Neural cell (in vitro differentiated cells): ENCODE measurements around the gene MYO18A. TPM values are rescaled to one million over a fixed set of nuclear protein-coding genes. Genes with fewer than 3 reads are reported as not detected.

ENCODE experiments used
- H2AFZ ChIP-seq: fragments of 200-600, 300-800 bp; sonication (generic), shearing (Covaris generic); 2 replicates; pipeline ENCODE4 v1.6.0; 2014; ENCODE audit warnings: low read depth, mild to moderate bottlenecking, antibody characterized with exemption, low read length, moderate library complexity
- H3F3A ChIP-seq: fragments of 200-600 bp; shearing (Covaris generic); 2 replicates; pipeline ENCODE4 v1.6.1; 2016; ENCODE audit warnings: mild to moderate bottlenecking, moderate library complexity, mixed read lengths, antibody characterized with exemption, low read length; ENCODE audit not compliant: insufficient read depth, poor library complexity, severe bottlenecking
- H3K27ac ChIP-seq: fragments of 200-600, 300-800 bp; sonication (generic), shearing (Covaris generic); 2 replicates; pipeline ENCODE4 v1.5.1; 2014; ENCODE audit warnings: mild to moderate bottlenecking, low read length, moderate library complexity
- H3K27me3 ChIP-seq: fragments of 300-800, 200-600 bp; sonication (generic), shearing (Covaris generic); 2 replicates; pipeline ENCODE4 v1.6.0; 2014; ENCODE audit warnings: mild to moderate bottlenecking, low read depth, low read length, moderate library complexity; ENCODE audit not compliant: insufficient read depth
- H3K36me3 ChIP-seq: fragments of 300-800, 200-600 bp; sonication (generic), shearing (Covaris generic); 2 replicates; pipeline ENCODE4 v1.5.1; 2014; ENCODE audit warnings: mild to moderate bottlenecking, antibody characterized with exemption, low read length, moderate library complexity; ENCODE audit not compliant: insufficient read depth
- H3K4me2 ChIP-seq: fragments of 300-800, 200-600 bp; sonication (generic), shearing (Covaris generic); 2 replicates; pipeline ENCODE4 v1.6.0; 2014; ENCODE audit warnings: mild to moderate bottlenecking, low read length
- H3K4me3 ChIP-seq: fragments of 300-800, 200-600 bp; sonication (generic), shearing (Covaris generic); 2 replicates; pipeline ENCODE4 v1.5.1; 2014; ENCODE audit warnings: mild to moderate bottlenecking, low read length, moderate library complexity
- H3K79me2 ChIP-seq: fragments of 200-600 bp; shearing (Covaris generic); replicated peaks from 2 replicates; pipeline ENCODE4 v1.6.0; 2014; ENCODE audit warnings: mild to moderate bottlenecking, low read length, moderate library complexity; ENCODE audit not compliant: insufficient read depth
- H3K9ac ChIP-seq: fragments of 300-800, 200-600 bp; sonication (generic), shearing (Covaris generic); 2 replicates; pipeline ENCODE4 v1.6.1; 2016; ENCODE audit warnings: mild to moderate bottlenecking, low read length, mixed read lengths
- H3K9me2 ChIP-seq: fragments of 200-600 bp; shearing (Covaris generic); 2 replicates; pipeline ENCODE4 v1.6.1; 2016; ENCODE audit warnings: mild to moderate bottlenecking, low read length, mixed read lengths; ENCODE audit not compliant: insufficient read depth
- H3K9me3 ChIP-seq: fragments of 200-600, 300-800 bp; sonication (generic), shearing (Covaris generic); 2 replicates; pipeline ENCODE4 v1.6.1; 2016; ENCODE audit warnings: mild to moderate bottlenecking, mixed run types, low read length, moderate library complexity, mixed read lengths
- H4K20me1 ChIP-seq: fragments of 200-600 bp; shearing (Covaris generic); 2 replicates; pipeline ENCODE4 v1.6.1; 2016; ENCODE audit warnings: mild to moderate bottlenecking, mixed run types; ENCODE audit not compliant: insufficient read depth
- EP300 ChIP-seq: fragments of 450-650 bp; conservative IDR thresholded peaks from 2 replicates; pipeline ENCODE4 v1.6.1; 2014; ENCODE audit warnings: antibody characterized with exemption, mild to moderate bottlenecking, moderate library complexity; ENCODE audit not compliant: poor library complexity, severe bottlenecking
- EZH2 ChIP-seq: fragments of 200-600, 300-800 bp; shearing (Covaris generic), sonication (generic); IDR thresholded peaks from 2 replicates; pipeline ENCODE4 v1.6.1; 2014; ENCODE audit warnings: antibody characterized with exemption, low read length, borderline replicate concordance, mild to moderate bottlenecking; ENCODE audit not compliant: insufficient read depth, poor library complexity, severe bottlenecking
- MXI1 ChIP-seq: fragments of 450-650 bp; conservative IDR thresholded peaks from 2 replicates; pipeline ENCODE4 v1.6.1; 2014; ENCODE audit warnings: antibody characterized with exemption, mild to moderate bottlenecking; ENCODE audit not compliant: poor library complexity, severe bottlenecking
- POLR2AphosphoS5 ChIP-seq: IDR thresholded peaks from 2 replicates; pipeline ENCODE4 v1.6.1; 2012
- RAD21 ChIP-seq: fragments of 450-650 bp; conservative IDR thresholded peaks from 2 replicates; pipeline ENCODE4 v1.6.1; 2014; ENCODE audit warnings: antibody characterized with exemption, mild to moderate bottlenecking, moderate library complexity
- SMC3 ChIP-seq: fragments of 450-650 bp; conservative IDR thresholded peaks from 2 replicates; pipeline ENCODE4 v1.6.1; 2014; ENCODE audit warnings: antibody characterized with exemption, mild to moderate bottlenecking, moderate library complexity; ENCODE audit not compliant: poor library complexity
- TAF1 ChIP-seq: IDR thresholded peaks from 2 replicates; pipeline ENCODE4 v1.6.1; 2012; ENCODE audit warnings: low read depth
- polyA plus RNA-seq: library from polyadenylated mRNA; depleted of rRNA; stranded (reverse); fragments of >200 nt; gene quantifications from 2 replicates; pipeline ENCODE4 v1.2.3, GENCODE V29; 2014
- TF ChIP-seq, protein P1 (sequence below): IDR thresholded peaks from 2 replicates; pipeline ENCODE4 v1.6.1; 2012; ENCODE audit warnings: borderline replicate concordance
- TF ChIP-seq, protein P2 (sequence below): fragments of 450-650 bp; IDR thresholded peaks from 2 replicates; pipeline ENCODE4 v1.5.1; 2014; ENCODE audit warnings: antibody characterized with exemption, mild to moderate bottlenecking, moderate library complexity; ENCODE audit not compliant: poor library complexity, severe bottlenecking

Gene MYO18A
- polyA plus RNA-seq, 1 donor from 2014 or later = 21.6 TPM

DNA sequence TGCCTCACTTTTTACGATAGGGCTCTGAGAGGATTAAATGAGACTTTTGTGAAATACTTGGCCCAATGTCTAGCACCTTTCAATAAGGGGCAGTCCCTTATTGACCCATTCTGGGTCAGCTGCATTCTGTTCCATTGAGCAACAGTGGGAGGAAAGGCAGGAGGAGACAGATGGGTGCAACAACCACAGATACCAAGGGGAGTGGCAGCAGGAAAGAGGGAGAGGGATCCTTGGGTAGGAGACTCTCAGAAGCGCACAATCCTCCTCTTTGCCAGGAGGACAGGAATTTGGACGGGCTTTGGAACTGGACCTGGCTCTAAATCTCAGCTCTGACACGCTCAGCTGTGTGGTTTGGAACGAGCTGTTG lies 133.7 kb downstream of the MYO18A start:
- Histone ChIP-seq H4K20me1 (no peaks in the 10 kb centered on the region), H3F3A (no peaks in the 10 kb centered on the region), H2AFZ (no peak overlapping the region), H3K79me2 (no peaks in the 10 kb centered on the region), H3K36me3 (no peaks in the 10 kb centered on the region), H3K9me2 (no peaks in the 10 kb centered on the region), H3K27me3 (no peaks in the 10 kb centered on the region), H3K9me3 (no peaks in the 10 kb centered on the region), H3K27ac (no peak overlapping the region), H3K4me2 (no peak overlapping the region), H3K9ac (no peak overlapping the region), H3K4me3 (no peak overlapping the region)
- TF ChIP-seq RAD21 (no peak), TAF1 (no peak), SMC3 (no peak), EZH2 (no peak), POLR2AphosphoS5 (no peak), MXI1 (no peak), EP300 (no peak)
- TF ChIP-seq, protein P1, sequence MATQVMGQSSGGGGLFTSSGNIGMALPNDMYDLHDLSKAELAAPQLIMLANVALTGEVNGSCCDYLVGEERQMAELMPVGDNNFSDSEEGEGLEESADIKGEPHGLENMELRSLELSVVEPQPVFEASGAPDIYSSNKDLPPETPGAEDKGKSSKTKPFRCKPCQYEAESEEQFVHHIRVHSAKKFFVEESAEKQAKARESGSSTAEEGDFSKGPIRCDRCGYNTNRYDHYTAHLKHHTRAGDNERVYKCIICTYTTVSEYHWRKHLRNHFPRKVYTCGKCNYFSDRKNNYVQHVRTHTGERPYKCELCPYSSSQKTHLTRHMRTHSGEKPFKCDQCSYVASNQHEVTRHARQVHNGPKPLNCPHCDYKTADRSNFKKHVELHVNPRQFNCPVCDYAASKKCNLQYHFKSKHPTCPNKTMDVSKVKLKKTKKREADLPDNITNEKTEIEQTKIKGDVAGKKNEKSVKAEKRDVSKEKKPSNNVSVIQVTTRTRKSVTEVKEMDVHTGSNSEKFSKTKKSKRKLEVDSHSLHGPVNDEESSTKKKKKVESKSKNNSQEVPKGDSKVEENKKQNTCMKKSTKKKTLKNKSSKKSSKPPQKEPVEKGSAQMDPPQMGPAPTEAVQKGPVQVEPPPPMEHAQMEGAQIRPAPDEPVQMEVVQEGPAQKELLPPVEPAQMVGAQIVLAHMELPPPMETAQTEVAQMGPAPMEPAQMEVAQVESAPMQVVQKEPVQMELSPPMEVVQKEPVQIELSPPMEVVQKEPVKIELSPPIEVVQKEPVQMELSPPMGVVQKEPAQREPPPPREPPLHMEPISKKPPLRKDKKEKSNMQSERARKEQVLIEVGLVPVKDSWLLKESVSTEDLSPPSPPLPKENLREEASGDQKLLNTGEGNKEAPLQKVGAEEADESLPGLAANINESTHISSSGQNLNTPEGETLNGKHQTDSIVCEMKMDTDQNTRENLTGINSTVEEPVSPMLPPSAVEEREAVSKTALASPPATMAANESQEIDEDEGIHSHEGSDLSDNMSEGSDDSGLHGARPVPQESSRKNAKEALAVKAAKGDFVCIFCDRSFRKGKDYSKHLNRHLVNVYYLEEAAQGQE = no peak
- TF ChIP-seq, protein P2, sequence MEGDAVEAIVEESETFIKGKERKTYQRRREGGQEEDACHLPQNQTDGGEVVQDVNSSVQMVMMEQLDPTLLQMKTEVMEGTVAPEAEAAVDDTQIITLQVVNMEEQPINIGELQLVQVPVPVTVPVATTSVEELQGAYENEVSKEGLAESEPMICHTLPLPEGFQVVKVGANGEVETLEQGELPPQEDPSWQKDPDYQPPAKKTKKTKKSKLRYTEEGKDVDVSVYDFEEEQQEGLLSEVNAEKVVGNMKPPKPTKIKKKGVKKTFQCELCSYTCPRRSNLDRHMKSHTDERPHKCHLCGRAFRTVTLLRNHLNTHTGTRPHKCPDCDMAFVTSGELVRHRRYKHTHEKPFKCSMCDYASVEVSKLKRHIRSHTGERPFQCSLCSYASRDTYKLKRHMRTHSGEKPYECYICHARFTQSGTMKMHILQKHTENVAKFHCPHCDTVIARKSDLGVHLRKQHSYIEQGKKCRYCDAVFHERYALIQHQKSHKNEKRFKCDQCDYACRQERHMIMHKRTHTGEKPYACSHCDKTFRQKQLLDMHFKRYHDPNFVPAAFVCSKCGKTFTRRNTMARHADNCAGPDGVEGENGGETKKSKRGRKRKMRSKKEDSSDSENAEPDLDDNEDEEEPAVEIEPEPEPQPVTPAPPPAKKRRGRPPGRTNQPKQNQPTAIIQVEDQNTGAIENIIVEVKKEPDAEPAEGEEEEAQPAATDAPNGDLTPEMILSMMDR = no peak

DNA sequence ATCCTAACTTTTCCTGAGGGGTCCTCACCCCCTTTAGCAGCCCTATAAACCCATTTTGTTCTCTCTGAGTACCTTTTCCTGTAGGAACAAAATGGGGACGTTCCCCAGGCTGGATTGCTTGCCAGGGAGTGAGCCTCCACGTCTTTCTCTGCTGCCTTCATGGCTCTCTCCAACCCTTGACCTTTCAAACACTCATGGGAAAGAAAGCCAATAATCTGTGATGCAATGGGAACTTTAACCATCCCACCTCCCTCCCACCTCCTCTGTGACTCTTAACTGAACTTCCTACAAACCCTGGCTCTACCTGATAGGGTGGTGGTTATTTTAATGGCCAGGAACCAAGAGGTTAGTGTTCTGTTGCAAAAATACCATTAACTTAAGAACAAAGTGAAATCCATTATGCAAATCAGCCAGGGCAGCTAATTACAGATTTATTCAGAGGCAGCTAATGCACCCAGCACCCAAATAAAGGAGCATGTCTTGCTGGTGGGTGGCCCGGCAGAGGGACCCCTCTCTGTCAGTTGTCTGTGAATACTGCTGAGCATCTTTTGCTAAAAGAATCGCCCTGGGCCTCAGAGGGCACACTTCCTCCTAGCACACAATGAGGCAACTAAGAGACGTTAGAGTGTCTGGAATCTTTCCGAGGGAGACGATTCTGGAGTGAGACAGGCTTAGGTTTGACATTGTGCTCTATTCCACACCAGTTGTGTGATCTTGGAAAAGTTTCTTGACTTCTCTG lies 134.3 kb downstream of the MYO18A start:
- Histone ChIP-seq H3K9ac (no peak overlapping the region), H3K4me2 (no peak overlapping the region), H3K36me3 (no peaks in the 10 kb centered on the region), H3K27ac (no peak overlapping the region), H3K9me2 (no peaks in the 10 kb centered on the region), H3K4me3 (no peak overlapping the region), H3K79me2 (no peaks in the 10 kb centered on the region), H3F3A (no peaks in the 10 kb centered on the region), H4K20me1 (no peaks in the 10 kb centered on the region), H3K9me3 (no peaks in the 10 kb centered on the region), H3K27me3 (no peaks in the 10 kb centered on the region), H2AFZ (no peak overlapping the region)
- TF ChIP-seq EP300 (no peak), RAD21 (no peak), EZH2 (no peak), POLR2AphosphoS5 (no peak), SMC3 (no peak), TAF1 (no peak), MXI1 (no peak)
- TF ChIP-seq, protein P2 = no peak
- TF ChIP-seq, protein P1 = no peak
